SK-N-SH treated with all-trans-retinoic acid at 6 μM for 48 hours (cell line): ENCODE results near the gene ELF1.

Experiments
- ARNTL ChIP-seq: fragments of 450-650 bp; formaldehyde crosslinking; IDR thresholded peaks from 2 replicates; pipeline ENCODE4 v1.5.0; 2020; ENCODE audit warnings: low read depth, mild to moderate bottlenecking, moderate library complexity, borderline replicate concordance
- BACH2 ChIP-seq: fragments of 250-450 bp; sonication (Bioruptor Pico); IDR thresholded peaks from 2 replicates; pipeline ENCODE4 v1.9.0; 2021; ENCODE audit warnings: mild to moderate bottlenecking, borderline replicate concordance
- CSDC2 ChIP-seq: fragments of 250-450 bp; sonication (Bioruptor Pico); IDR thresholded peaks from 2 replicates; pipeline ENCODE4 v1.5.0; 2020; ENCODE audit warnings: mild to moderate bottlenecking, moderate library complexity
- ESRRG ChIP-seq: fragments of 250-450 bp; sonication (Bioruptor Pico); IDR thresholded peaks from 2 replicates; pipeline ENCODE4 v1.6.1; 2021; ENCODE audit warnings: mild to moderate bottlenecking
- ISL1 ChIP-seq: fragments of 250-450 bp; sonication (Bioruptor Pico); IDR thresholded peaks from 2 replicates; pipeline ENCODE4 v2.1.2; 2022; ENCODE audit warnings: mild to moderate bottlenecking, moderate library complexity
- OSR1 ChIP-seq: fragments of 250-450 bp; sonication (Bioruptor Pico); IDR thresholded peaks from 2 replicates; pipeline ENCODE4 v1.8.0; 2022; ENCODE audit warnings: moderate library complexity, mild to moderate bottlenecking, inconsistent platforms
- RARB ChIP-seq: fragments of 250-450 bp; sonication (Bioruptor Pico); IDR thresholded peaks from 2 replicates; pipeline ENCODE4 v1.8.0; 2021; ENCODE audit warnings: mild to moderate bottlenecking, moderate library complexity
- ZC3H10 ChIP-seq: fragments of 250-450 bp; sonication (Bioruptor Pico); IDR thresholded peaks from 2 replicates; pipeline ENCODE4 v1.5.1; 2021; ENCODE audit warnings: mild to moderate bottlenecking, moderate library complexity
- ZFP3 ChIP-seq: fragments of 250-450 bp; sonication (Bioruptor Pico); IDR thresholded peaks from 2 replicates; pipeline ENCODE4 v1.5.0; 2020; ENCODE audit warnings: mild to moderate bottlenecking, moderate library complexity
- ZNF565 ChIP-seq: fragments of 450-650 bp; formaldehyde crosslinking; conservative IDR thresholded peaks from 2 replicates; pipeline ENCODE4 v1.5.0; 2020; ENCODE audit warnings: low read depth, mild to moderate bottlenecking, moderate library complexity
- ZNF70 ChIP-seq: fragments of 450-650 bp; formaldehyde crosslinking; IDR thresholded peaks from 2 replicates; pipeline ENCODE4 v1.5.0; 2020; ENCODE audit warnings: mild to moderate bottlenecking, moderate library complexity
- ZNF8 ChIP-seq: fragments of 450-650 bp; formaldehyde crosslinking; IDR thresholded peaks from 2 replicates; pipeline ENCODE4 v1.5.0; 2020; ENCODE audit warnings: mild to moderate bottlenecking, moderate library complexity
- TF ChIP-seq, protein P1 (sequence below): fragments of 250-450 bp; sonication (Bioruptor Pico); IDR thresholded peaks from 2 replicates; pipeline ENCODE4 v1.8.0; 2021; ENCODE audit warnings: low read depth, mild to moderate bottlenecking, moderate library complexity, borderline replicate concordance

DNA sequence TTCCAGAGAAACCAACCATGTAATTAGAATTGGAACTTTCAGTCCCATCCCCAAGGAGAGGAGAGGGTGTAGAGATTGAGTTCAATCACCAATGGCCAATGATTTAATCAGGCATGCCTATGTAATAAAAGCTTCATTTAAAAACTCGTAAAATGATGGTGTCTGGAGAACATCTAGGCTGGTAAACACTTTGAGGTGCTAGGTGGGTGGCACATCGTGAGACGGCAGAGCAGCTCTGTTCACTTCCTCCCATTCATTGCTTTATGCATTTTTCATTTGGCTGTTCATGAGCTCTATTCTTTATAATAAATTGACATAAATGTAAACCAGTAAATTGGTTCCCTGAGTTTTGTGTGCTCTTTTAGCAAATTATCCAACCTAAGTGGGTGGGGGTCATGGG, 90.1 kb downstream of the ELF1 start:
- TF ChIP-seq ARNTL (CRISPR knock-in tag) (no peak), ZNF565 (no peak), CSDC2 (CRISPR knock-in tag) (no peak), ZC3H10 (CRISPR knock-in tag) (no peak), ZNF70 (CRISPR knock-in tag) (no peak), OSR1 (no peak), ESRRG (no peak), ISL1 (no peak), BACH2 (CRISPR knock-in tag) (no peak), ZFP3 (CRISPR knock-in tag) (no peak), ZNF8 (no peak), RARB (CRISPR knock-in tag) (no peak)
- TF ChIP-seq, protein P1, sequence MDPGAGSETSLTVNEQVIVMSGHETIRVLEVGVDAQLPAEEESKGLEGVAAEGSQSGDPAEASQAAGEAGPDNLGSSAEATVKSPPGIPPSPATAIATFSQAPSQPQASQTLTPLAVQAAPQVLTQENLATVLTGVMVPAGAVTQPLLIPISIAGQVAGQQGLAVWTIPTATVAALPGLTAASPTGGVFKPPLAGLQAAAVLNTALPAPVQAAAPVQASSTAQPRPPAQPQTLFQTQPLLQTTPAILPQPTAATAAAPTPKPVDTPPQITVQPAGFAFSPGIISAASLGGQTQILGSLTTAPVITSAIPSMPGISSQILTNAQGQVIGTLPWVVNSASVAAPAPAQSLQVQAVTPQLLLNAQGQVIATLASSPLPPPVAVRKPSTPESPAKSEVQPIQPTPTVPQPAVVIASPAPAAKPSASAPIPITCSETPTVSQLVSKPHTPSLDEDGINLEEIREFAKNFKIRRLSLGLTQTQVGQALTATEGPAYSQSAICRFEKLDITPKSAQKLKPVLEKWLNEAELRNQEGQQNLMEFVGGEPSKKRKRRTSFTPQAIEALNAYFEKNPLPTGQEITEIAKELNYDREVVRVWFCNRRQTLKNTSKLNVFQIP (CRISPR knock-in tag): no peak
